C1 segment of cervical spinal cord (tissue), 14 donors: ENCODE measurements around the gene PHC2.

Experiments used
- DNase-seq, 14 donors: peaks; one replicate each; lab custom pipeline; 2025; lab: John Stamatoyannopoulos, UW

The PHC2 gene

GRCh38 chr1:33430692-33431593, at the start of gene PHC2:
PHC2 (minus strand) TSS chr1:33431095; CDS start chr1:33375539, 55,556 bp downstream.
- peak; percentile 62 to 98 (median 95) for DNase-seq

GRCh38 chr1:33477451-33477850, 46.6 kb upstream of the PHC2 start:
- no peak for DNase-seq

GRCh38 chr1:33473900-33474299, 43.0 kb upstream of the PHC2 start:
- no peak for DNase-seq

GRCh38 chr1:33472269-33472980, 41.5 kb upstream of the PHC2 start, which contains the start of gene ZSCAN20:
ZSCAN20 (plus strand) TSS chr1:33472645; CDS start chr1:33479289, 6,644 bp downstream.
- DNase-seq, result peak; percentile 83 to 99 (median 96)

GRCh38 chr1:33471416-33471815, 40.5 kb upstream of the PHC2 start:
- DNase-seq, result no peak

GRCh38 chr1:33470495-33471012, 39.7 kb upstream of the PHC2 start:
- peak in 12 of 14 donors; percentile 33 to 84 (median 66) for DNase-seq

GRCh38 chr1:33469691-33470090, 38.8 kb upstream of the PHC2 start:
- DNase-seq, result no peak

- DNase-seq, result no peak
These were observed 38.1 kb upstream of the PHC2 start for GRCh38 chr1:33468967-33469366.

GRCh38 chr1:33468531-33468930, 37.6 kb upstream of the PHC2 start:
- no peak for DNase-seq

GRCh38 chr1:33468011-33468410, 37.1 kb upstream of the PHC2 start:
- DNase-seq, result no peak

- DNase-seq, result no peak
These were observed 35.3 kb upstream of the PHC2 start for GRCh38 chr1:33466159-33466558.

- no peak for DNase-seq
These were observed 34.4 kb upstream of the PHC2 start for GRCh38 chr1:33465316-33465715.

- DNase-seq, result no peak
These were observed 33.7 kb upstream of the PHC2 start for GRCh38 chr1:33464552-33464951.

GRCh38 chr1:33462405-33463164, 31.7 kb upstream of the PHC2 start:
- DNase-seq, result no peak

- DNase-seq, result peak in 5 of 14 donors; percentile 28 to 63 (median 48)
These were observed 30.2 kb upstream of the PHC2 start for GRCh38 chr1:33460947-33461629.

- no peak for DNase-seq
These were observed 29.2 kb upstream of the PHC2 start for GRCh38 chr1:33460144-33460543.

GRCh38 chr1:33459691-33460090, 28.8 kb upstream of the PHC2 start:
- DNase-seq, result no peak

GRCh38 chr1:33456502-33456886, 25.6 kb upstream of the PHC2 start:
- DNase-seq, result no peak

GRCh38 chr1:33455539-33456501, 24.9 kb upstream of the PHC2 start:
- peak in 12 of 14 donors; percentile 13 to 53 (median 44) for DNase-seq
